Testis (tissue), 3 donors: ENCODE data around the gene PLCB3. TPM values are rescaled to one million over a fixed set of nuclear protein-coding genes. Genes with fewer than 3 reads are reported as not detected.

Experiments
- DNase-seq: peaks from one replicate; pipeline ENCODE4 v3.0.0-alpha.2; 2019
- H3K27ac ChIP-seq, 2 donors: fragments of 200-600 bp; sonication (generic); one replicate each; pipeline ENCODE4 v1.5.1; 2019
- H3K27me3 ChIP-seq: fragments of 200-600 bp; sonication (generic); one replicate; pipeline ENCODE4 v1.5.1; 2019
- H3K36me3 ChIP-seq: fragments of 200-600 bp; sonication (generic); one replicate; pipeline ENCODE4 v1.5.1; 2017; ENCODE audit warnings: low read depth; ENCODE audit errors: missing control alignments
- H3K4me1 ChIP-seq: fragments of 200-600 bp; sonication (generic); one replicate; pipeline ENCODE4 v1.5.1; 2019
- H3K4me3 ChIP-seq, 2 donors: fragments of 200-600 bp; sonication (generic); one replicate each; pipeline ENCODE4 v1.5.1; 2017 to 2019
- H3K9me3 ChIP-seq: fragments of 200-600 bp; sonication (generic); one replicate; pipeline ENCODE4 v1.5.1; 2017
- CTCF ChIP-seq, 3 experiments: fragments of 450-650 bp in 2 of 3; fragments of 200-600 bp in 1 of 3; sonication (generic) in 1 of 3; IDR thresholded peaks; one replicate each; pipeline ENCODE4 v1.5.1; 2016 to 2019; ENCODE audit warnings: antibody characterized with exemption in 3 of 3, mild to moderate bottlenecking in 2 of 3, moderate library complexity in 1 of 3
- POLR2A ChIP-seq: fragments of 450-650 bp; IDR thresholded peaks from one replicate; pipeline ENCODE4 v1.6.1; 2017; ENCODE audit warnings: antibody characterized with exemption, mild to moderate bottlenecking, moderate library complexity
- whole genome bisulfite sequencing, 2 donors: methylation state at CpG; one replicate each; pipeline ENCODE4 v1.1.5; 2018; 5-methylcytosine and 5-hydroxymethylcytosine counted together
- intact Hi-C: fragments of 100-400 bp; cut with DNase I; formaldehyde crosslinking; loops from one replicate; pipeline ENCODE4 v1.15.1; 2023; ENCODE audit warnings: low total_unique reads
- polyA plus RNA-seq: library from polyadenylated mRNA; stranded (reverse); fragments of 350-450 nt; fragmentation: Illumina TruSeq; extraction: RNeasy Lipid Tissue Mini Kit (QIAGEN cat#74804); gene quantifications from one replicate; pipeline ENCODE4 v1.2.3, GENCODE V29; 2014; ENCODE audit warnings: low read depth, low replicate concordance; ENCODE audit not compliant: insufficient read depth
- total RNA-seq, 2 donors: library from RNA; depleted of rRNA; stranded (reverse); fragments of >200 nt; gene quantifications; one replicate each; pipeline ENCODE4 v1.2.3, GENCODE V29; 2016

The PLCB3 gene
- total and polyA plus RNA-seq, 3 donors from 2014 or later: 14.2 to 45.4 (median 29.6) TPM

- Histone ChIP-seq H3K4me1 (peaks cover 23% of the 10 kb centered on the region), H3K9me3 (no peaks in the 10 kb centered on the region), H3K27ac (no peak overlapping the region), H3K4me3 (no peak overlapping the region), H3K36me3 (no peaks in the 10 kb centered on the region), H3K27me3 (no peaks in the 10 kb centered on the region)
- intact Hi-C loops: no loop called here
- TF ChIP-seq CTCF (IDR thresholded peaks at IDR 0.05): no peak
- WGBS, 2 donors: 81 to 89% methylated on average over 10 to 29 of the region's 29 CpGs
- no peak for DNase-seq
Measured at GRCh38 chr11:64263021-64263946, 12.0 kb downstream of the PLCB3 start.

GRCh38 chr11:64263947-64264317 lies 12.6 kb downstream of the PLCB3 start:
- no peak for TF ChIP-seq POLR2A
- TF ChIP-seq CTCF (IDR thresholded peaks at IDR 0.05): no peak
- no peaks in the 10 kb centered on the region for H3K27me3 ChIP-seq
- no peak for DNase-seq
- H3K36me3 ChIP-seq: no peaks in the 10 kb centered on the region
- intact Hi-C loops: no loop called here
- WGBS, 2 donors: 88 to 100% methylated on average over 6 to 8 of the region's 8 CpGs
- no peak overlapping the region for H3K4me3 ChIP-seq
- peaks cover 30% of the 10 kb centered on the region for H3K4me1 ChIP-seq
- H3K9me3 ChIP-seq: no peaks in the 10 kb centered on the region
- H3K27ac ChIP-seq: no peak overlapping the region

- Histone ChIP-seq H3K4me3 (no peak overlapping the region), H3K4me1 (peaks cover 30% of the 10 kb centered on the region), H3K9me3 (no peaks in the 10 kb centered on the region), H3K27me3 (no peaks in the 10 kb centered on the region), H3K27ac (peak overlapping the region in 1 of 2 donors; percentile 26), H3K36me3 (no peaks in the 10 kb centered on the region)
- 74 to 90% methylated on average over 9 to 10 of the region's 10 CpGs for WGBS, 2 donors
- no peak for TF ChIP-seq CTCF (IDR thresholded peaks at IDR 0.05)
- TF ChIP-seq POLR2A: no peak
- intact Hi-C loops: no loop called here
- DNase-seq: peak; percentile 33
Measured at GRCh38 chr11:64264371-64264852, 13.1 kb downstream of the PLCB3 start.

GRCh38 chr11:64265176-64266160 lies 14.1 kb downstream of the PLCB3 start:
- 89 to 93% methylated on average over 16 to 31 of the region's 35 CpGs for WGBS, 2 donors
- Histone ChIP-seq H3K9me3 (no peaks in the 10 kb centered on the region), H3K4me3 (no peak overlapping the region), H3K4me1 (peaks cover 30% of the 10 kb centered on the region), H3K27me3 (no peaks in the 10 kb centered on the region), H3K27ac (no peak overlapping the region), H3K36me3 (no peaks in the 10 kb centered on the region)
- intact Hi-C loops: no loop called here
- DNase-seq: no peak
- TF ChIP-seq CTCF (IDR thresholded peaks at IDR 0.05): no peak
- no peak for TF ChIP-seq POLR2A
